ENCODE data around the gene S100A7A.

S100A7A gene

GRCh38 chr1:153397924-153398651 lies 18.2 kb upstream of the S100A7A start:
- Histone ChIP-seq H3K27me3 (no peaks in the 10 kb centered on the region), H3K9me3 (no peaks in the 10 kb centered on the region), H3K4me3 (ENCODE audit: low read depth in 1 of 2, low read length in 1 of 2) (peak overlapping the region in 1 of 2 experiments; percentile 12), H3K4me1 (ENCODE audit: control insufficient read depth in 1 of 2, insufficient read depth in 1 of 2, low read depth in 1 of 2, low read length in 1 of 2) (peaks cover 100% of the 10 kb centered on the region in 2 experiments), H3K36me3 (no peaks in the 10 kb centered on the region), H3K27ac (peak overlapping the region; percentile 100)
- TF ChIP-seq CTCF (IDR thresholded peaks at IDR 0.05), result no peak

- Histone ChIP-seq H3K36me3 (no peaks in the 10 kb centered on the region), H3K27me3 (no peaks in the 10 kb centered on the region), H3K4me1 (ENCODE audit: control insufficient read depth in 1 of 2, insufficient read depth in 1 of 2, low read depth in 1 of 2, low read length in 1 of 2) (peaks cover 100% of the 10 kb centered on the region in 2 experiments), H3K4me3 (ENCODE audit: low read depth in 1 of 2, low read length in 1 of 2) (no peak overlapping the region), H3K9me3 (no peaks in the 10 kb centered on the region), H3K27ac (peak overlapping the region; percentile 100)
- no peak for TF ChIP-seq CTCF (IDR thresholded peaks at IDR 0.05)
These were observed 16.8 kb upstream of the S100A7A start for GRCh38 chr1:153399401-153400055.

- peaks cover 99 to 100% of the 10 kb centered on the region in 2 experiments for H3K4me1 ChIP-seq (ENCODE audit: control insufficient read depth in 1 of 2, insufficient read depth in 1 of 2, low read depth in 1 of 2, low read length in 1 of 2)
- no peaks in the 10 kb centered on the region for H3K36me3 ChIP-seq
- no peak for TF ChIP-seq CTCF (IDR thresholded peaks at IDR 0.05)
- H3K9me3 ChIP-seq, result no peaks in the 10 kb centered on the region
- no peak overlapping the region for H3K4me3 ChIP-seq (ENCODE audit: low read depth in 1 of 2, low read length in 1 of 2)
- H3K27me3 ChIP-seq, result no peaks in the 10 kb centered on the region
- H3K27ac ChIP-seq, result peak overlapping the region; percentile 100
These were observed 16.1 kb upstream of the S100A7A start for GRCh38 chr1:153400244-153400643.

- peaks cover under 1% of the 10 kb centered on the region for H3K27me3 ChIP-seq
- no peaks in the 10 kb centered on the region for H3K36me3 ChIP-seq
- TF ChIP-seq CTCF (IDR thresholded peaks at IDR 0.05), result no peak
- H3K27ac ChIP-seq, result peak overlapping the region; percentile 100
- H3K4me3 ChIP-seq (ENCODE audit: low read depth in 1 of 2, low read length in 1 of 2), result peak overlapping the region; percentile 41 to 49
- H3K4me1 ChIP-seq (ENCODE audit: control insufficient read depth in 1 of 2, insufficient read depth in 1 of 2, low read depth in 1 of 2, low read length in 1 of 2), result peaks cover 87 to 90% of the 10 kb centered on the region in 2 experiments
- H3K9me3 ChIP-seq, result no peaks in the 10 kb centered on the region
These were observed 14.9 kb upstream of the S100A7A start for GRCh38 chr1:153401461-153401860.

- TF ChIP-seq CTCF (IDR thresholded peaks at IDR 0.05), result no peak
- no peaks in the 10 kb centered on the region for H3K36me3 ChIP-seq
- H3K9me3 ChIP-seq, result no peaks in the 10 kb centered on the region
- H3K4me3 ChIP-seq (ENCODE audit: low read depth in 1 of 2, low read length in 1 of 2), result peak overlapping the region; percentile 41 to 49
- peaks cover 8% of the 10 kb centered on the region for H3K27me3 ChIP-seq
- H3K27ac ChIP-seq, result peak overlapping the region; percentile 100
- peaks cover 80 to 82% of the 10 kb centered on the region in 2 experiments for H3K4me1 ChIP-seq (ENCODE audit: control insufficient read depth in 1 of 2, insufficient read depth in 1 of 2, low read depth in 1 of 2, low read length in 1 of 2)
These were observed 14.1 kb upstream of the S100A7A start for GRCh38 chr1:153402226-153402625.
